K562 (cell line): ENCODE data around the gene GALM. TPM values are rescaled to one million over a fixed set of nuclear protein-coding genes. Genes with fewer than 3 reads are reported as not detected.
A peak's percentile ranks its signal among the peaks of the same experiment; 100 is the strongest.

Experiments used
- ARHGAP35 ChIP-seq: fragments of 450-650 bp; IDR thresholded peaks from 2 replicates; pipeline ENCODE4 v1.6.1; 2018; ENCODE audit not compliant: partially characterized antibody
- BCLAF1 ChIP-seq, 2 experiments: fragments of 450-650 bp in 1 of 2; IDR thresholded peaks; 2 replicates each; pipeline ENCODE4 v1.6.1; 2011 to 2017; ENCODE audit warnings: low read depth in 2 of 2, antibody characterized with exemption in 1 of 2, borderline replicate concordance in 1 of 2, low read length in 1 of 2, mild to moderate bottlenecking in 1 of 2, mixed read lengths in 1 of 2; ENCODE audit not compliant: control insufficient read depth in 1 of 2
- CGGBP1 ChIP-seq: fragments of 250-450 bp; sonication (Bioruptor Pico); IDR thresholded peaks from 2 replicates; pipeline ENCODE4 v1.9.0; 2021; ENCODE audit warnings: mild to moderate bottlenecking
- EP300 ChIP-seq: IDR thresholded peaks from 2 replicates; pipeline ENCODE4 v1.6.1; 2012; ENCODE audit warnings: low read length, improper control_type of control experiment
- FOXJ2 ChIP-seq: fragments of 200-800 bp; sonication (Bioruptor generic); IDR thresholded peaks from 2 replicates; pipeline ENCODE4 v1.6.1; 2016; ENCODE audit warnings: missing genetic modification characterization, missing compliant biosample characterization
- HCFC1 ChIP-seq: IDR thresholded peaks from 2 replicates; pipeline ENCODE4 v1.6.1; 2012; ENCODE audit warnings: low read depth, low read length, improper control_type of control experiment
- MCM7 ChIP-seq, 2 experiments: fragments of 450-650 bp; IDR thresholded peaks; 2 replicates each; pipeline ENCODE4 v1.6.1; 2016 to 2018
- MTA1 ChIP-seq: fragments of 450-650 bp; IDR thresholded peaks from 2 replicates; pipeline ENCODE4 v1.6.1; 2017; ENCODE audit warnings: borderline replicate concordance
- MYBL2 ChIP-seq, 2 experiments: fragments of 450-650 bp in 1 of 2; sonication (generic) in 1 of 2; formaldehyde crosslinking in 1 of 2; IDR thresholded peaks; 2 replicates each; pipeline versions ENCODE4 v1.6.1 to v1.8.1; 2017 to 2022; ENCODE audit warnings: borderline replicate concordance in 1 of 2, inconsistent platforms in 1 of 2, low read depth in 1 of 2, mild to moderate bottlenecking in 1 of 2, missing genetic modification reagents in 1 of 2, moderate library complexity in 1 of 2
- NFIC ChIP-seq: fragments of 450-650 bp; IDR thresholded peaks from 2 replicates; pipeline ENCODE4 v1.6.1; 2017; ENCODE audit warnings: mild to moderate bottlenecking, inconsistent platforms
- POLR2AphosphoS2 ChIP-seq: IDR thresholded peaks from 2 replicates; pipeline ENCODE4 v1.6.1; 2012; ENCODE audit warnings: low read length, improper control_type of control experiment
- POLR2B ChIP-seq: fragments of 450-650 bp; IDR thresholded peaks from 2 replicates; pipeline ENCODE4 v1.6.1; 2018; ENCODE audit warnings: low read depth; ENCODE audit not compliant: partially characterized antibody
- SP2 ChIP-seq: IDR thresholded peaks from 2 replicates; pipeline ENCODE4 v1.6.1; 2011; ENCODE audit warnings: mild to moderate bottlenecking, low read depth, low read length, moderate library complexity; ENCODE audit not compliant: poor library complexity, severe bottlenecking; ENCODE audit errors: extremely low read depth
- THRA ChIP-seq: fragments of 450-650 bp; IDR thresholded peaks from 2 replicates; pipeline ENCODE4 v1.6.1; 2017; ENCODE audit warnings: mild to moderate bottlenecking, moderate library complexity
- XRCC5 ChIP-seq: fragments of 200-400 bp; formaldehyde crosslinking; IDR thresholded peaks from 2 replicates; pipeline ENCODE4 v1.6.1; 2017; ENCODE audit warnings: low read depth, mild to moderate bottlenecking, low read length
- ZHX1 ChIP-seq: fragments of 150-350 bp; conservative IDR thresholded peaks from 2 replicates; pipeline ENCODE4 v1.6.1; 2014; ENCODE audit warnings: low read length
- ZNF431 ChIP-seq: sonication (generic); formaldehyde crosslinking; IDR thresholded peaks from 2 replicates; pipeline ENCODE4 v1.8.0; 2022; ENCODE audit warnings: mild to moderate bottlenecking, missing genetic modification reagents
- ZNF717 ChIP-seq: fragments of 250-450 bp; sonication (Bioruptor Pico); IDR thresholded peaks from 2 replicates; pipeline ENCODE4 v1.5.0; 2021
- ZNF77 ChIP-seq: fragments of 250-450 bp; sonication (Bioruptor Pico); IDR thresholded peaks from 2 replicates; pipeline ENCODE4 v1.5.0; 2020
- ZNF780A ChIP-seq: fragments of 250-450 bp; sonication (Bioruptor Pico); IDR thresholded peaks from 2 replicates; pipeline ENCODE4 v1.5.0; 2021; ENCODE audit warnings: mild to moderate bottlenecking
- ZNF830 ChIP-seq: fragments of 250-450 bp; sonication (Bioruptor Pico); IDR thresholded peaks from 2 replicates; pipeline ENCODE4 v1.5.0; 2021; ENCODE audit warnings: mild to moderate bottlenecking
- polyA plus RNA-seq, 8 experiments: library from polyadenylated mRNA; depleted of rRNA in 4 of 8; stranded (reverse) in 5 of 8; unstranded in 3 of 8; fragments of >200 nt; fragmentation: Nextera tagmentation in 2 of 8; fragmentation: Illumina TruSeq in 1 of 8; extraction: Ambion mirVana in 2 of 8; extraction: Trizol in 1 of 8; gene quantifications; 2 replicates each; pipeline versions ENCODE4 v1.2.1 to v1.2.3, GENCODE V29; 2011 to 2014; ENCODE audit warnings: inconsistent platforms in 1 of 8, missing spikeins in 1 of 8
- total RNA-seq, 7 experiments: library from RNA; depleted of rRNA in 6 of 7; stranded (reverse); fragments of >200 nt in 6 of 7; fragmentation: Illumina TruSeq in 2 of 7; extraction: Trizol in 2 of 7; gene quantifications; 2 replicates each; pipeline versions ENCODE4 v1.2.1 to v1.2.3, GENCODE V29; 2011 to 2021; ENCODE audit warnings: low replicate concordance in 1 of 7

The GALM gene
- total and polyA plus RNA-seq, 9 of the 15 experiments (the other 6 are each of a cell fraction or from before 2014, with no cell fraction given) = 22.1 to 51.7 (median 27.9) TPM

GRCh38 chr2:38750891-38751595 lies 85.1 kb downstream of the GALM start, which contains the start of gene SRSF7 (continued):
- TF ChIP-seq POLR2B (peak; percentile 100), ZNF717 (CRISPR knock-in tag) (peak; percentile 87; the same call in 1 of the 2 replicates), FOXJ2 (tag) (peak; percentile 96), XRCC5 (peak; percentile 94; the same call in 1 of the 2 replicates), CGGBP1 (peak; percentile 91), NFIC (peak; percentile 88), MYBL2 (IDR thresholded peaks at IDR 0.05; ENCODE audit: low read depth) (peak; percentile 72; the same call in 1 of the 2 replicates), MYBL2 (CRISPR knock-in tag; IDR thresholded peaks at IDR 0.05; ENCODE audit: borderline replicate concordance) (no peak), BCLAF1 (IDR thresholded peaks at IDR 0.05; ENCODE audit: borderline replicate concordance in 1 of 2, control insufficient read depth in 1 of 2, low read depth in 2 of 2, low read length in 1 of 2) (peak; percentile 66 to 89; a peak in 3 of 4 replicates), POLR2AphosphoS2 (peak; percentile 98), THRA (no peak), ARHGAP35 (peak; percentile 79), ZNF780A (CRISPR knock-in tag) (0 out of 2 replicates have a peak, but pooled peaks have one; percentile 48), MTA1 (peak; percentile 26; the same call in 1 of the 2 replicates), EP300 (peak; percentile 25), SP2 (no peak), HCFC1 (peak; percentile 54), ZHX1 (peak; percentile 61; the same call in 1 of the 2 replicates), ZNF830 (peak; percentile 96), ZNF431 (CRISPR knock-in tag) (peak; percentile 61), MCM7 (IDR thresholded peaks at IDR 0.05) (peak in 1 of 2 experiments; percentile 53; a peak in 1 of 4 replicates), ZNF77 (CRISPR knock-in tag) (peak; percentile 28; the same call in 1 of the 2 replicates)
